Activated naive CD4-positive, alpha-beta T cell treated with anti-CD3 and anti-CD28 coated beads, Interleukin-2, amount 50 U/mL, for 24 hours (primary cell): ENCODE results near the gene KRT6B.
"Not testable (repeated sequence)": the region's sequence is repeated elsewhere in the genome, so short reads cannot be mapped to it uniquely, and the experiment has no call there.

Experiments used
- H3K27ac Mint-ChIP-seq: one replicate; pipeline ENCODE4 v1.8.0; 2021; ENCODE audit warnings: mild to moderate bottlenecking, mixed read lengths
- H3K27me3 Mint-ChIP-seq: one replicate; pipeline ENCODE4 v1.8.0; 2021; ENCODE audit warnings: mixed read lengths
- H3K36me3 Mint-ChIP-seq: one replicate; pipeline ENCODE4 v1.8.0; 2021; ENCODE audit warnings: mixed read lengths
- H3K4me1 Mint-ChIP-seq: one replicate; pipeline ENCODE4 v1.8.0; 2021; ENCODE audit warnings: mixed read lengths
- H3K4me3 Mint-ChIP-seq: one replicate; pipeline ENCODE4 v1.8.0; 2021; ENCODE audit warnings: mild to moderate bottlenecking, mixed read lengths
- H3K9me3 Mint-ChIP-seq: one replicate; pipeline ENCODE4 v1.8.0; 2021; ENCODE audit warnings: mixed read lengths

The KRT6B gene

GRCh38 chr12:52452101-52452500, at the start of gene KRT6B:
KRT6B (minus strand) TSS chr12:52452146; CDS start chr12:52452078, 68 bp downstream.
- Mint-ChIP-seq H3K4me3 (no peak within 1 kb of the TSS), H3K27ac (no peak within 1 kb of the TSS), H3K36me3 (no peaks in the 10 kb centered on the region), H3K27me3 (peaks cover 1% of the 10 kb centered on the region), H3K9me3 (no peaks in the 10 kb centered on the region), H3K4me1 (peaks cover 9% of the 10 kb centered on the region)

- Mint-ChIP-seq H3K4me3 (no peak overlapping the region), H3K36me3 (no peaks in the 10 kb centered on the region), H3K27me3 (peaks cover 9% of the 10 kb centered on the region), H3K9me3 (no peaks in the 10 kb centered on the region), H3K4me1 (no peaks in the 10 kb centered on the region), H3K27ac (no peak overlapping the region)
Observed at GRCh38 chr12:52501490-52501889, 49.5 kb upstream of the KRT6B start.

GRCh38 chr12:52500574-52500973, 48.6 kb upstream of the KRT6B start:
- not testable (repeated sequence) for H3K36me3 Mint-ChIP-seq, H3K27ac Mint-ChIP-seq, H3K27me3 Mint-ChIP-seq

GRCh38 chr12:52499806-52500560, 48.0 kb upstream of the KRT6B start:
- H3K4me3 Mint-ChIP-seq = no peak overlapping the region
- no peak overlapping the region for H3K27ac Mint-ChIP-seq
- H3K9me3 Mint-ChIP-seq = no peaks in the 10 kb centered on the region
- H3K4me1 Mint-ChIP-seq = peaks cover 4% of the 10 kb centered on the region
- peaks cover 5% of the 10 kb centered on the region for H3K27me3 Mint-ChIP-seq
- no peaks in the 10 kb centered on the region for H3K36me3 Mint-ChIP-seq

More at GRCh38 chr12:52500574-52500973, 48.6 kb upstream of the KRT6B start:
- not testable (repeated sequence) for H3K9me3 Mint-ChIP-seq, H3K4me3 Mint-ChIP-seq, H3K4me1 Mint-ChIP-seq

- Mint-ChIP-seq H3K27me3 (peaks cover 3% of the 10 kb centered on the region), H3K27ac (no peak overlapping the region), H3K36me3 (no peaks in the 10 kb centered on the region), H3K4me3 (no peak overlapping the region), H3K9me3 (no peaks in the 10 kb centered on the region), H3K4me1 (peaks cover 4% of the 10 kb centered on the region)
Observed at GRCh38 chr12:52498946-52499345, 47.0 kb upstream of the KRT6B start.

GRCh38 chr12:52497975-52498374, 46.0 kb upstream of the KRT6B start:
- peaks cover 7% of the 10 kb centered on the region for H3K27me3 Mint-ChIP-seq
- H3K27ac Mint-ChIP-seq = no peak overlapping the region
- H3K9me3 Mint-ChIP-seq = no peaks in the 10 kb centered on the region
- H3K36me3 Mint-ChIP-seq = no peaks in the 10 kb centered on the region
- peaks cover 4% of the 10 kb centered on the region for H3K4me1 Mint-ChIP-seq
- H3K4me3 Mint-ChIP-seq = no peak overlapping the region

GRCh38 chr12:52496590-52497071, 44.7 kb upstream of the KRT6B start:
- H3K4me1 Mint-ChIP-seq = peaks cover 4% of the 10 kb centered on the region
- H3K36me3 Mint-ChIP-seq = no peaks in the 10 kb centered on the region
- H3K4me3 Mint-ChIP-seq = no peak overlapping the region
- H3K27me3 Mint-ChIP-seq = peaks cover 11% of the 10 kb centered on the region
- H3K27ac Mint-ChIP-seq = no peak overlapping the region
- no peaks in the 10 kb centered on the region for H3K9me3 Mint-ChIP-seq

GRCh38 chr12:52496054-52496453, 44.1 kb upstream of the KRT6B start:
- peaks cover 16% of the 10 kb centered on the region for H3K27me3 Mint-ChIP-seq

GRCh38 chr12:52495389-52495788, 43.4 kb upstream of the KRT6B start:
- H3K9me3 Mint-ChIP-seq = no peaks in the 10 kb centered on the region
- H3K27ac Mint-ChIP-seq = no peak overlapping the region
- peaks cover 16% of the 10 kb centered on the region for H3K27me3 Mint-ChIP-seq
- no peaks in the 10 kb centered on the region for H3K36me3 Mint-ChIP-seq
- H3K4me1 Mint-ChIP-seq = peaks cover 4% of the 10 kb centered on the region
- H3K4me3 Mint-ChIP-seq = no peak overlapping the region

More at GRCh38 chr12:52496054-52496453, 44.1 kb upstream of the KRT6B start:
- Mint-ChIP-seq H3K27ac (peak overlapping the region; percentile 32), H3K36me3 (no peaks in the 10 kb centered on the region), H3K4me1 (peaks cover 4% of the 10 kb centered on the region), H3K9me3 (no peaks in the 10 kb centered on the region), H3K4me3 (no peak overlapping the region)

GRCh38 chr12:52494518-52494917, 42.6 kb upstream of the KRT6B start:
- Mint-ChIP-seq H3K27ac (no peak overlapping the region), H3K4me1 (peaks cover 4% of the 10 kb centered on the region)

GRCh38 chr12:52494100-52494499, 42.2 kb upstream of the KRT6B start:
- no peaks in the 10 kb centered on the region for H3K9me3 Mint-ChIP-seq
- H3K4me1 Mint-ChIP-seq = peaks cover 4% of the 10 kb centered on the region
- H3K27ac Mint-ChIP-seq = no peak overlapping the region
- H3K4me3 Mint-ChIP-seq = no peak overlapping the region
- no peaks in the 10 kb centered on the region for H3K36me3 Mint-ChIP-seq
- H3K27me3 Mint-ChIP-seq = peaks cover 16% of the 10 kb centered on the region

More at GRCh38 chr12:52494518-52494917, 42.6 kb upstream of the KRT6B start:
- Mint-ChIP-seq H3K9me3 (no peaks in the 10 kb centered on the region), H3K4me3 (no peak overlapping the region), H3K36me3 (no peaks in the 10 kb centered on the region), H3K27me3 (peaks cover 16% of the 10 kb centered on the region)

GRCh38 chr12:52493172-52493571, 41.2 kb upstream of the KRT6B start, which contains the start of gene KRT6A:
KRT6A (minus strand) TSS chr12:52493257; CDS start chr12:52493188, 69 bp downstream.
- Mint-ChIP-seq H3K9me3 (no peaks in the 10 kb centered on the region), H3K4me1 (peaks cover 4% of the 10 kb centered on the region), H3K36me3 (no peaks in the 10 kb centered on the region), H3K4me3 (no peak within 1 kb of the TSS), H3K27me3 (peaks cover 20% of the 10 kb centered on the region), H3K27ac (no peak within 1 kb of the TSS)

- H3K4me1 Mint-ChIP-seq, H3K9me3 Mint-ChIP-seq, H3K36me3 Mint-ChIP-seq, H3K27ac Mint-ChIP-seq, H3K4me3 Mint-ChIP-seq: not testable (repeated sequence)
- H3K27me3 Mint-ChIP-seq = peaks cover 20% of the 10 kb centered on the region
Observed at GRCh38 chr12:52492405-52492804, 40.5 kb upstream of the KRT6B start.

GRCh38 chr12:52491495-52491894, 39.5 kb upstream of the KRT6B start:
- not testable (repeated sequence) for H3K4me3 Mint-ChIP-seq, H3K27ac Mint-ChIP-seq, H3K36me3 Mint-ChIP-seq, H3K9me3 Mint-ChIP-seq, H3K4me1 Mint-ChIP-seq
- peaks cover 18% of the 10 kb centered on the region for H3K27me3 Mint-ChIP-seq

- peaks cover 4% of the 10 kb centered on the region for H3K36me3 Mint-ChIP-seq
- H3K9me3 Mint-ChIP-seq = peaks cover 9% of the 10 kb centered on the region
- no peak overlapping the region for H3K27ac Mint-ChIP-seq
- H3K4me3 Mint-ChIP-seq = no peak overlapping the region
- peaks cover 28% of the 10 kb centered on the region for H3K27me3 Mint-ChIP-seq
- H3K4me1 Mint-ChIP-seq = no peaks in the 10 kb centered on the region
Observed at GRCh38 chr12:52488736-52489135, 36.8 kb upstream of the KRT6B start.

- peaks cover 27% of the 10 kb centered on the region for H3K27me3 Mint-ChIP-seq
- H3K4me1 Mint-ChIP-seq, H3K27ac Mint-ChIP-seq, H3K36me3 Mint-ChIP-seq, H3K4me3 Mint-ChIP-seq, H3K9me3 Mint-ChIP-seq: not testable (repeated sequence)
Observed at GRCh38 chr12:52487744-52488443, 35.9 kb upstream of the KRT6B start.
